K562 (cell line): ENCODE data around the gene KDM2A. TPM values are rescaled to one million over a fixed set of nuclear protein-coding genes. Genes with fewer than 3 reads are reported as not detected.

ENCODE experiments used
- GATAD2A ChIP-seq: fragments of 450-650 bp; IDR thresholded peaks from 2 replicates; pipeline ENCODE4 v1.6.1; 2017
- HDAC2 ChIP-seq: fragments of 450-650 bp; IDR thresholded peaks from 2 replicates; pipeline ENCODE4 v1.6.1; 2016; ENCODE audit warnings: mild to moderate bottlenecking
- HDAC8 ChIP-seq: fragments of 450-650 bp; IDR thresholded peaks from 2 replicates; pipeline ENCODE4 v1.6.1; 2016; ENCODE audit warnings: mild to moderate bottlenecking, missing genetic modification characterization, moderate library complexity, missing compliant biosample characterization
- L3MBTL2 ChIP-seq: fragments of 450-650 bp; IDR thresholded peaks from 2 replicates; pipeline ENCODE4 v1.6.1; 2016; ENCODE audit warnings: mild to moderate bottlenecking, moderate library complexity
- MED1 ChIP-seq: sonication (generic); formaldehyde crosslinking; IDR thresholded peaks from 2 replicates; pipeline ENCODE4 v1.8.1; 2023; ENCODE audit warnings: missing genetic modification reagents, borderline replicate concordance
- NR2F6 ChIP-seq: fragments of 450-650 bp; formaldehyde crosslinking; IDR thresholded peaks from 2 replicates; pipeline ENCODE4 v1.4.0; 2020; ENCODE audit warnings: mild to moderate bottlenecking
- RB1 ChIP-seq: fragments of 450-650 bp; IDR thresholded peaks from 2 replicates; pipeline ENCODE4 v1.6.1; 2017; ENCODE audit warnings: low read depth, mild to moderate bottlenecking
- TSC22D4 ChIP-seq: fragments of 450-650 bp; IDR thresholded peaks from 2 replicates; pipeline ENCODE4 v1.6.1; 2016; ENCODE audit warnings: missing genetic modification characterization, missing biosample characterization, control low read depth
- ZKSCAN8 ChIP-seq: fragments of 200-800 bp; sonication (Bioruptor generic); IDR thresholded peaks from 2 replicates; pipeline ENCODE4 v1.6.1; 2016; ENCODE audit warnings: missing genetic modification characterization, missing compliant biosample characterization
- ZNF134 ChIP-seq: fragments of 250-450 bp; sonication (Bioruptor Pico); conservative IDR thresholded peaks from 2 replicates; pipeline ENCODE4 v1.4.0; 2020
- ZNF311 ChIP-seq: fragments of 250-450 bp; sonication (Bioruptor Pico); IDR thresholded peaks from 2 replicates; pipeline ENCODE4 v1.4.0; 2020; ENCODE audit warnings: mild to moderate bottlenecking, moderate library complexity
- ZNF785 ChIP-seq: fragments of 250-450 bp; sonication (Bioruptor Pico); IDR thresholded peaks from 2 replicates; pipeline ENCODE4 v1.4.0; 2020; ENCODE audit warnings: mild to moderate bottlenecking
- polyA plus RNA-seq, 8 experiments: library from polyadenylated mRNA; depleted of rRNA in 4 of 8; stranded (reverse) in 5 of 8; unstranded in 3 of 8; fragments of >200 nt; fragmentation: Nextera tagmentation in 2 of 8; fragmentation: Illumina TruSeq in 1 of 8; extraction: Ambion mirVana in 2 of 8; extraction: Trizol in 1 of 8; gene quantifications; 2 replicates each; pipeline versions ENCODE4 v1.2.1 to v1.2.3, GENCODE V29; 2011 to 2014; ENCODE audit warnings: inconsistent platforms in 1 of 8, missing spikeins in 1 of 8
- total RNA-seq, 7 experiments: library from RNA; depleted of rRNA in 6 of 7; stranded (reverse); fragments of >200 nt in 6 of 7; fragmentation: Illumina TruSeq in 2 of 7; extraction: Trizol in 2 of 7; gene quantifications; 2 replicates each; pipeline versions ENCODE4 v1.2.1 to v1.2.3, GENCODE V29; 2011 to 2021; ENCODE audit warnings: low replicate concordance in 1 of 7
- TF ChIP-seq, protein P1 (sequence below): sonication (generic); formaldehyde crosslinking; IDR thresholded peaks from 2 replicates; pipeline ENCODE4 v1.8.0; 2022; ENCODE audit warnings: mild to moderate bottlenecking, missing genetic modification reagents, borderline replicate concordance
- TF ChIP-seq, protein P2 (sequence below), 2 experiments: fragments of 450-650 bp; formaldehyde crosslinking in 1 of 2; IDR thresholded peaks; 2 replicates each; pipeline versions ENCODE4 v1.4.0 to v1.6.1; 2014 to 2020; ENCODE audit warnings: mild to moderate bottlenecking in 2 of 2, borderline replicate concordance in 1 of 2, low read depth in 1 of 2

KDM2A gene
- total and polyA plus RNA-seq, 9 of the 15 experiments (the other 6 are each of a cell fraction or from before 2014, with no cell fraction given): 5.0 to 39.3 (median 21.3) TPM

DNA sequence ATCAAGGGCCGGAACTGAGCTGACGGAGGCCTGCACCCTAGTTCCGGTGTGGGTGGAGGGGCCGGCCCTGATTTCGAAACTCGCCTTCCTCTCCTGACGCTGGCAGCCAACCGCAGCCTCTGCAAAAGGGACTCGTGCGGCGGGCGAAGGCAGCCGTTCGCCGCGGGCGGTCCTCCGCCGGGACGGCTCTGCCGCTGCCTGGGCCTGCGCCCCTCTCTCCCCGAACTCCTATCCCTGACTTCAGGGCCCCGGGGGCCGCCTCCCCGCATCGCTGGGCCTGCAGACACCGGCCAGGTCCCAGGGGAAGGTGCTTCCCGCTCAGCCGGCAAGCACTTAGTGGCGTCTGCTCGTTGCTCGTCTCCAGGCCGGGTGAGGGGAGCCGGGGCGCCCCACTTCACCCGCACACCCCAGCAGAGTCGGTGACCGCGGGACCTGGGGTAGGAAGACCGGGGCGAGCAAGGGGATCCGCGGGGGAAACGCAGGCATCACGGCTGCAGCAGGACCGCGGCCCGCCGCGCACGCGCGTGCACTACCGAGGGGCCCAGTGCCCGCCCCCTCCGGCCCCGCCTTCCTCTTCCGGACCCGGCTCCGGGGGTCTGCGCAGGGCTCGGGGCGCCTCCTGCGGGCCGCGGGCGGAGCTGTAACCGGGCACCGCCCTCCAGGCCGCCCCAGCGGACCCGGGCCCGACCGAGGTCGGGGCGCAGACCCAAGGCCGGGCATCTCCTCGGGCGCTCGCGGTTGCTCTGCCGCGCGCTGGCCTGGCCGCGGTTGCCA lies 169.6 kb downstream of the KDM2A start (continued):
- TF ChIP-seq, protein P1, sequence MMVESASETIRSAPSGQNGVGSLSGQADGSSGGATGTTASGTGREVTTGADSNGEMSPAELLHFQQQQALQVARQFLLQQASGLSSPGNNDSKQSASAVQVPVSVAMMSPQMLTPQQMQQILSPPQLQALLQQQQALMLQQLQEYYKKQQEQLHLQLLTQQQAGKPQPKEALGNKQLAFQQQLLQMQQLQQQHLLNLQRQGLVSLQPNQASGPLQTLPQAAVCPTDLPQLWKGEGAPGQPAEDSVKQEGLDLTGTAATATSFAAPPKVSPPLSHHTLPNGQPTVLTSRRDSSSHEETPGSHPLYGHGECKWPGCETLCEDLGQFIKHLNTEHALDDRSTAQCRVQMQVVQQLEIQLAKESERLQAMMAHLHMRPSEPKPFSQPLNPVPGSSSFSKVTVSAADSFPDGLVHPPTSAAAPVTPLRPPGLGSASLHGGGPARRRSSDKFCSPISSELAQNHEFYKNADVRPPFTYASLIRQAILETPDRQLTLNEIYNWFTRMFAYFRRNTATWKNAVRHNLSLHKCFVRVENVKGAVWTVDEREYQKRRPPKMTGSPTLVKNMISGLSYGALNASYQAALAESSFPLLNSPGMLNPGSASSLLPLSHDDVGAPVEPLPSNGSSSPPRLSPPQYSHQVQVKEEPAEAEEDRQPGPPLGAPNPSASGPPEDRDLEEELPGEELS (CRISPR knock-in tag): no peak
- peak; percentile 95 for TF ChIP-seq L3MBTL2
- TF ChIP-seq ZNF785 (CRISPR knock-in tag): no peak
- TF ChIP-seq ZKSCAN8 (CRISPR knock-in tag): no peak
- no peak for TF ChIP-seq NR2F6 (CRISPR knock-in tag)
- TF ChIP-seq ZNF134 (CRISPR knock-in tag): no peak
- no peak for TF ChIP-seq ZNF311 (CRISPR knock-in tag)
- no peak for TF ChIP-seq HDAC8 (tag)
- TF ChIP-seq RB1: peak; percentile 69
- no peak for TF ChIP-seq TSC22D4 (tag)
- TF ChIP-seq HDAC2: no peak
- no peak for TF ChIP-seq GATAD2A
- TF ChIP-seq, protein P2, sequence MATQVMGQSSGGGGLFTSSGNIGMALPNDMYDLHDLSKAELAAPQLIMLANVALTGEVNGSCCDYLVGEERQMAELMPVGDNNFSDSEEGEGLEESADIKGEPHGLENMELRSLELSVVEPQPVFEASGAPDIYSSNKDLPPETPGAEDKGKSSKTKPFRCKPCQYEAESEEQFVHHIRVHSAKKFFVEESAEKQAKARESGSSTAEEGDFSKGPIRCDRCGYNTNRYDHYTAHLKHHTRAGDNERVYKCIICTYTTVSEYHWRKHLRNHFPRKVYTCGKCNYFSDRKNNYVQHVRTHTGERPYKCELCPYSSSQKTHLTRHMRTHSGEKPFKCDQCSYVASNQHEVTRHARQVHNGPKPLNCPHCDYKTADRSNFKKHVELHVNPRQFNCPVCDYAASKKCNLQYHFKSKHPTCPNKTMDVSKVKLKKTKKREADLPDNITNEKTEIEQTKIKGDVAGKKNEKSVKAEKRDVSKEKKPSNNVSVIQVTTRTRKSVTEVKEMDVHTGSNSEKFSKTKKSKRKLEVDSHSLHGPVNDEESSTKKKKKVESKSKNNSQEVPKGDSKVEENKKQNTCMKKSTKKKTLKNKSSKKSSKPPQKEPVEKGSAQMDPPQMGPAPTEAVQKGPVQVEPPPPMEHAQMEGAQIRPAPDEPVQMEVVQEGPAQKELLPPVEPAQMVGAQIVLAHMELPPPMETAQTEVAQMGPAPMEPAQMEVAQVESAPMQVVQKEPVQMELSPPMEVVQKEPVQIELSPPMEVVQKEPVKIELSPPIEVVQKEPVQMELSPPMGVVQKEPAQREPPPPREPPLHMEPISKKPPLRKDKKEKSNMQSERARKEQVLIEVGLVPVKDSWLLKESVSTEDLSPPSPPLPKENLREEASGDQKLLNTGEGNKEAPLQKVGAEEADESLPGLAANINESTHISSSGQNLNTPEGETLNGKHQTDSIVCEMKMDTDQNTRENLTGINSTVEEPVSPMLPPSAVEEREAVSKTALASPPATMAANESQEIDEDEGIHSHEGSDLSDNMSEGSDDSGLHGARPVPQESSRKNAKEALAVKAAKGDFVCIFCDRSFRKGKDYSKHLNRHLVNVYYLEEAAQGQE (IDR thresholded peaks at IDR 0.05; ENCODE audit: borderline replicate concordance): peak; percentile 50
- TF ChIP-seq, protein P2 (CRISPR knock-in tag; IDR thresholded peaks at IDR 0.05; ENCODE audit: low read depth): no peak
- no peak for TF ChIP-seq MED1 (CRISPR knock-in tag)
